Uterus (tissue), 2 donors: ENCODE measurements around the gene SOX15.

Experiments
- POLR2A ChIP-seq, 2 donors: fragments of 450-650 bp; IDR thresholded peaks; one replicate each; pipeline ENCODE4 v1.6.1; 2016; ENCODE audit warnings: antibody characterized with exemption in 2 of 2, mild to moderate bottlenecking in 1 of 2, moderate library complexity in 1 of 2
- TF ChIP-seq, protein P1 (sequence below), 4 experiments: fragments of 200-600 bp in 2 of 4; fragments of 450-650 bp in 2 of 4; sonication (generic) in 2 of 4; IDR thresholded peaks; one replicate each; pipeline ENCODE4 v1.5.1; 2016 to 2019; ENCODE audit warnings: antibody characterized with exemption in 4 of 4, mild to moderate bottlenecking in 2 of 4, moderate library complexity in 1 of 4

DNA sequence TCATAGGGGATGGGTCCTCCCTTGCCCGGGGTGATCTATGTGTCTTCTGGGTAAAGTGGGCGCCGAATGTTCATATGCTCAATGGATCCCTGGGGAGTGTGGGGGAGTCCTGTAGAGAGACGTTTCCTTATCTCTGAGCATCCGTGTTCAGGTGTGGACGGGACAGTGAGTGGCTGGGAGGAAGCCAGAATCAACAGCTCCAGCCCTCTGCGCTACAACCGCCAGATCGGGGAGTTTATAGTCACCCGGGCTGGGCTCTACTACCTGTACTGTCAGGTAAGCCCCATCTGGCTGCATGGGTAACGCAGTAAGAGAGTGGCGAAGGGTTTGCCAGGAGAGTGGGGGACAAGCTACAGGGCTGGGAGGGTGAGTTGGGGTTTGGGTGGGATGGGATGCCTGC, 33.3 kb downstream of the SOX15 start:
- TF ChIP-seq POLR2A (IDR thresholded peaks at IDR 0.05): no peak
- TF ChIP-seq, protein P1, sequence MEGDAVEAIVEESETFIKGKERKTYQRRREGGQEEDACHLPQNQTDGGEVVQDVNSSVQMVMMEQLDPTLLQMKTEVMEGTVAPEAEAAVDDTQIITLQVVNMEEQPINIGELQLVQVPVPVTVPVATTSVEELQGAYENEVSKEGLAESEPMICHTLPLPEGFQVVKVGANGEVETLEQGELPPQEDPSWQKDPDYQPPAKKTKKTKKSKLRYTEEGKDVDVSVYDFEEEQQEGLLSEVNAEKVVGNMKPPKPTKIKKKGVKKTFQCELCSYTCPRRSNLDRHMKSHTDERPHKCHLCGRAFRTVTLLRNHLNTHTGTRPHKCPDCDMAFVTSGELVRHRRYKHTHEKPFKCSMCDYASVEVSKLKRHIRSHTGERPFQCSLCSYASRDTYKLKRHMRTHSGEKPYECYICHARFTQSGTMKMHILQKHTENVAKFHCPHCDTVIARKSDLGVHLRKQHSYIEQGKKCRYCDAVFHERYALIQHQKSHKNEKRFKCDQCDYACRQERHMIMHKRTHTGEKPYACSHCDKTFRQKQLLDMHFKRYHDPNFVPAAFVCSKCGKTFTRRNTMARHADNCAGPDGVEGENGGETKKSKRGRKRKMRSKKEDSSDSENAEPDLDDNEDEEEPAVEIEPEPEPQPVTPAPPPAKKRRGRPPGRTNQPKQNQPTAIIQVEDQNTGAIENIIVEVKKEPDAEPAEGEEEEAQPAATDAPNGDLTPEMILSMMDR (IDR thresholded peaks at IDR 0.05): no peak
